ENCODE results near the gene SPARC.

SPARC gene

DNA sequence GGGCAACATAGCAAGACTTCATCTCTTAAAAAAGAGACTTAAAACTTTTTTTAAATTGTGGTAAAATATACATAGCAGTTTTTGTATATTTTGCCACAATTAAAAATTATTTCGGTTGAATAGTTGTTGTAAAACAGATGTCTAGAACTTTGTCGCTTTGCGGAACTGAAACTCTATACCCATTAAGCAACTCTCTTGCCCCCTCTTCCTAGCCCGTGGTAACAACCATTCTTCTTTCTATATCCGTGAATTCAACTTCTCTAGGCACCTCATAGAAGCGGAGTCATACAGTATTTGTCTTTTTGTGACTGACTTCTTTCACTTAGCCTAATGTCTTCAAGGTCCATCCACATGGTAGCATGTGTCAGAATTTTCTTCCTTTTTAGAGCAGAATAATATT lies 43.3 kb downstream of the SPARC start:
- H3K27me3 ChIP-seq, result no peaks in the 10 kb centered on the region
- no peak overlapping the region for H3K27ac ChIP-seq

DNA sequence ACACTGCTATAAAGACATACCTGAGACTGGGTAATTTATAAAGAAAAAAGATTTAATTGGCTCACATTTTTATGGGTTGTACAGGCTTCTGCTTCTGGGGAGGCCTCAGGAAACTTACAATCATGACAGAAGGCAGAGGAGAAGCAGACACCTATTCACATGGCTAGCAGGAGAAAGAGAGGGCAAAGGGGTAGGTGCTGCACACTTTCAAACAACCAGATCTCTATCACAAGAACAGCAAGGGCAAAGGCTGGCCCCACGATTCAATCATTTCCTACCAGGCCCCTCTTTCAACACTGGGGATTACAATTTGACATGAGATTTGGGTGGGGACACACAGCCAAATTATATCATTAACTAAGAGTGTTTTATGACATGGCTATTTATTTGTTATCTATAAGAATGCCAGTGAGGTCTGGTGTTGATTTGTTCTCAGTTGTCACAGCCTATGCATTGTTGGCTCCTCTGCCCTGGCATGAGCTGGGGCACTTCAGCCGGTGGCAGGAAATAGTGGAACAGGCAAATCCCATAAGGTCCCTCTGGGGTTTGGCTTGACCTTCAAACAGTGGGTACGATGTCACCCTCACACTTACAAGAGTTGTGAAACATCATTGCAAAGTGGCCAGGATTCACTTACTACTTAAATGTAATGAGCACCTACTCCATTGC lies 44.1 kb downstream of the SPARC start:
- intact Hi-C loops (cut with DNase I; ENCODE audit: low total_unique reads), result no loop called here
- Histone ChIP-seq H3K27me3 (no peaks in the 10 kb centered on the region), H3K36me3 (no peaks in the 10 kb centered on the region), H3K9me3 (no peaks in the 10 kb centered on the region), H3K4me1 (no peaks in the 10 kb centered on the region), H3K27ac (no peak overlapping the region), H3K4me3 (no peak overlapping the region)
- TF ChIP-seq, protein P1, sequence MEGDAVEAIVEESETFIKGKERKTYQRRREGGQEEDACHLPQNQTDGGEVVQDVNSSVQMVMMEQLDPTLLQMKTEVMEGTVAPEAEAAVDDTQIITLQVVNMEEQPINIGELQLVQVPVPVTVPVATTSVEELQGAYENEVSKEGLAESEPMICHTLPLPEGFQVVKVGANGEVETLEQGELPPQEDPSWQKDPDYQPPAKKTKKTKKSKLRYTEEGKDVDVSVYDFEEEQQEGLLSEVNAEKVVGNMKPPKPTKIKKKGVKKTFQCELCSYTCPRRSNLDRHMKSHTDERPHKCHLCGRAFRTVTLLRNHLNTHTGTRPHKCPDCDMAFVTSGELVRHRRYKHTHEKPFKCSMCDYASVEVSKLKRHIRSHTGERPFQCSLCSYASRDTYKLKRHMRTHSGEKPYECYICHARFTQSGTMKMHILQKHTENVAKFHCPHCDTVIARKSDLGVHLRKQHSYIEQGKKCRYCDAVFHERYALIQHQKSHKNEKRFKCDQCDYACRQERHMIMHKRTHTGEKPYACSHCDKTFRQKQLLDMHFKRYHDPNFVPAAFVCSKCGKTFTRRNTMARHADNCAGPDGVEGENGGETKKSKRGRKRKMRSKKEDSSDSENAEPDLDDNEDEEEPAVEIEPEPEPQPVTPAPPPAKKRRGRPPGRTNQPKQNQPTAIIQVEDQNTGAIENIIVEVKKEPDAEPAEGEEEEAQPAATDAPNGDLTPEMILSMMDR (IDR thresholded peaks at IDR 0.05), result no peak
- DNase-seq, result no peak

More for the DNA sequence above, 43.3 kb downstream of the SPARC start:
- no peak for DNase-seq
- intact Hi-C loops (cut with DNase I; ENCODE audit: low total_unique reads), result no loop called here
- no peaks in the 10 kb centered on the region for H3K4me1 ChIP-seq
- H3K4me3 ChIP-seq, result no peak overlapping the region
- no peaks in the 10 kb centered on the region for H3K36me3 ChIP-seq
- TF ChIP-seq, protein P1 (IDR thresholded peaks at IDR 0.05), result no peak
- H3K9me3 ChIP-seq, result no peaks in the 10 kb centered on the region

DNA sequence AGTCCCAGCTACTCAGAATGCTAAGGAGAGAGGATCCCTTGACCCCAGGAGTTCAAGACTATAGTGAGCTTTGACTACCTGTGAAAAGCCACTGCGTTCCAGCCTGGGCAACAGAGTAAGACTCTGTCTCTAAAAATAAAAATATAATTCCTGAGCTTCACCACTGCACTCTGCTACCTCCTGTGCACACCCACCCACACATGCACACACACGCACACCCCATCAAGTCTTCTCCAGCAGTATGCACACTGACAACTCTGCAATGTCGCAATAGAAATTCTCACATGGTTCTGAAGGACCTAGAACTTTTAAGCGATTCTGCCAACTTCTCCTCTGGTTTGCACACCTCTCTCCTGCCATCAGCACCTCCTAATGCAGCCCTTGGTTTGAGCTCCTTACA lies 48.1 kb downstream of the SPARC start:
- H3K9me3 ChIP-seq, result no peaks in the 10 kb centered on the region
- no peak for DNase-seq
- no peak overlapping the region for H3K4me3 ChIP-seq
- peaks cover 0 to 10% of the 10 kb centered on the region in 2 donors for H3K27me3 ChIP-seq
- H3K27ac ChIP-seq, result no peak overlapping the region
- no peaks in the 10 kb centered on the region for H3K4me1 ChIP-seq
- intact Hi-C loops (cut with DNase I; ENCODE audit: low total_unique reads), result no loop called here
- TF ChIP-seq, protein P1 (IDR thresholded peaks at IDR 0.05), result no peak
- no peaks in the 10 kb centered on the region for H3K36me3 ChIP-seq

DNA sequence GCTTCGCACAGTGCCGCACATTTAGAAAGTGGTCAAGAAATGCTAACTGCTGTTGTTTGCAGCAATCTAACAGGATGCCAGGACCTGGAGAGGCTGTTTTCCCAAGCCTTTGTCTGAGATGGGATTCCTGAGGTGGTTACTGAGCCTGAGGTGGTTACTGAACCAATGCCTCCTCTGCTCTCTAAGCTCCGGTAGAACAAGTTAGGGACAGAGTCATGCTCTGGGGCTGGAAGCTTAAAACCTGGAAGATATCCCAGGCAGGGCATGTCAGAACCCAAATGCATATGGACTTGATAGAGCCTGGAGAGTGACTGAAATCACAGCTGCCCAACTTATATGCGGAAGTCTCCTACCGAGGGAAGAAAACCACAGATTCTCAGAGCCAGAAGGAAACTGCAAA lies 49.0 kb downstream of the SPARC start:
- Histone ChIP-seq H3K27ac (no peak overlapping the region), H3K27me3 (peaks cover 0 to 15% of the 10 kb centered on the region in 2 donors), H3K4me1 (no peaks in the 10 kb centered on the region), H3K4me3 (no peak overlapping the region), H3K36me3 (no peaks in the 10 kb centered on the region), H3K9me3 (no peaks in the 10 kb centered on the region)
- TF ChIP-seq, protein P1 (IDR thresholded peaks at IDR 0.05), result no peak
- intact Hi-C loops (cut with DNase I; ENCODE audit: low total_unique reads), result no loop called here
- DNase-seq, result no peak

DNA sequence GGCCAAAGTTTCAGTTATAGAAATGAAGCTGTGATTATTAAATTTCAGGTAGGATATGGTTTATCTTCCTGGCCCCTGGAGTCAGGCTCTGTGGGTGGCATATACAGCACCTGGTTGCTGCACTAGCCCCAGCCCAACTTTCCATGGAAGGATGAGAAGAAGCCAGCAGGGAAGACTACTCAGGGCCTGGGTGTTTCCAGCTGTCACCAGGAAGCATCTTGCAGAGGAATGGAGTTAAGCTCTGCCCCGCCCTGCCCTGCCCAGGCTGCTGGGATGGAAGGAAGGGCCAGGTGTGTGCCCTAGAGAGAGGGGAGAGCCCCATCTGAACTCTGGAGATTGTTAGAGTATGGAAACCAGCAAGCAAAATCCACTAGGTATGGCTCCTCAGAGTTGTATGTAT lies 52.8 kb downstream of the SPARC start:
- no peak for DNase-seq
- Histone ChIP-seq H3K4me1 (peaks cover 0 to 4% (median 3%) of the 10 kb centered on the region in 4 donors), H3K36me3 (no peaks in the 10 kb centered on the region), H3K9me3 (no peaks in the 10 kb centered on the region), H3K27me3 (peaks cover 0 to 15% of the 10 kb centered on the region in 2 donors), H3K4me3 (no peak overlapping the region), H3K27ac (no peak overlapping the region)
- TF ChIP-seq, protein P1 (IDR thresholded peaks at IDR 0.05), result no peak
- intact Hi-C loops (cut with DNase I; ENCODE audit: low total_unique reads), result no loop called here

Measured in tibial artery (tissue), 4 donors.